NCI-H2196 treated with DMSO at 0.1 percent for 48 hours (cell line): ENCODE measurements around the gene CYBA.
"Not testable (repeated sequence)": the region's sequence is repeated elsewhere in the genome, so short reads cannot be mapped to it uniquely, and the experiment has no call there.

ENCODE experiments used
- DNase-seq: peaks from one replicate; lab custom pipeline; 2025; ENCODE audit not compliant: unreplicated experiment; lab: John Stamatoyannopoulos, UW

Gene CYBA

GRCh38 chr16:88614818-88615580 is 35.9 kb downstream of the CYBA start:
- no peak for DNase-seq

GRCh38 chr16:88613911-88614817 is 36.7 kb downstream of the CYBA start:
- DNase-seq, result no peak

- DNase-seq, result no peak
Observed at GRCh38 chr16:88613293-88613692, 37.6 kb downstream of the CYBA start.

- no peak for DNase-seq
Observed at GRCh38 chr16:88610909-88611812, 39.7 kb downstream of the CYBA start.

- no peak for DNase-seq
Observed at GRCh38 chr16:88610080-88610479, 40.8 kb downstream of the CYBA start.

GRCh38 chr16:88609426-88609825 is 41.4 kb downstream of the CYBA start:
- DNase-seq, result not testable (repeated sequence)

GRCh38 chr16:88608076-88608475 is 42.8 kb downstream of the CYBA start:
- DNase-seq, result no peak

GRCh38 chr16:88606148-88606757 is 44.6 kb downstream of the CYBA start:
- DNase-seq, result no peak

- no peak for DNase-seq
Observed at GRCh38 chr16:88605186-88606147, 45.4 kb downstream of the CYBA start.

- no peak for DNase-seq
Observed at GRCh38 chr16:88602091-88602490, 48.8 kb downstream of the CYBA start.

GRCh38 chr16:88601313-88602036 is 49.4 kb downstream of the CYBA start:
- no peak for DNase-seq

GRCh38 chr16:88600539-88600896 is 50.3 kb downstream of the CYBA start:
- no peak for DNase-seq

- no peak for DNase-seq
Observed at GRCh38 chr16:88599825-88600538, 50.9 kb downstream of the CYBA start.

GRCh38 chr16:88599092-88599733 is 51.6 kb downstream of the CYBA start:
- no peak for DNase-seq

- no peak for DNase-seq
Observed at GRCh38 chr16:88597856-88598491, 52.9 kb downstream of the CYBA start.

GRCh38 chr16:88596483-88596882 is 54.4 kb downstream of the CYBA start:
- DNase-seq, result no peak

- DNase-seq, result no peak
Observed at GRCh38 chr16:88595921-88596320, 54.9 kb downstream of the CYBA start.
